Coronary artery (tissue), 2 donors: ENCODE results near the gene RAPGEF2.

Experiments used
- DNase-seq: peaks from one replicate; pipeline ENCODE4 v3.0.0-alpha.2; 2017; ENCODE audit warnings: low spot score
- H3K27ac ChIP-seq, 2 donors: fragments of 200-600 bp; sonication (generic); one replicate each; pipeline ENCODE4 v1.5.1; 2016 to 2019
- H3K4me3 ChIP-seq: fragments of 200-600 bp; sonication (generic); 2 replicates; pipeline ENCODE4 v1.5.1; 2016; ENCODE audit warnings: mild to moderate bottlenecking, moderate library complexity
- TF ChIP-seq, protein P1 (sequence below): fragments of 200-600 bp; sonication (generic); IDR thresholded peaks from one replicate; pipeline ENCODE4 v1.5.1; 2019; ENCODE audit warnings: antibody characterized with exemption

Gene RAPGEF2

DNA sequence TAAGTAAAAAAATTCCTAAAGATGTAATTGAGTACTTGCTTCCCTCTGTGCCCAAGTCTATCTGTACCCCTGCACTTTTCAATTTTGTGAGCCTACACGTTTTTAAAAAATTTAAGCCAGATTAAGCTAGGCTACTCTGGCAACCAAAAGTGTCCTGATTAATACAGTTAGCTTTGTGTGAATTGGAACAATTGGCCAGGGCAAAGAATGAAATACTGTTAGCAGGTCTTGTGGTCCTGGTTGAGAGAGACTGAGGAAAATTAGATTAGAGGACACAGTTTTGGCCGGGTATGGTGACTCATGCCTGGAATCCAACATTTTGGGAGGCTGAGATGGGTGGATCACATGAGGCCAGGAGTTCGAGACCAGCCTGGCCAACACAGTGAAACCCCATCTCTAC, 293.3 kb downstream of the RAPGEF2 start:
- DNase-seq, result no peak
- TF ChIP-seq, protein P1, sequence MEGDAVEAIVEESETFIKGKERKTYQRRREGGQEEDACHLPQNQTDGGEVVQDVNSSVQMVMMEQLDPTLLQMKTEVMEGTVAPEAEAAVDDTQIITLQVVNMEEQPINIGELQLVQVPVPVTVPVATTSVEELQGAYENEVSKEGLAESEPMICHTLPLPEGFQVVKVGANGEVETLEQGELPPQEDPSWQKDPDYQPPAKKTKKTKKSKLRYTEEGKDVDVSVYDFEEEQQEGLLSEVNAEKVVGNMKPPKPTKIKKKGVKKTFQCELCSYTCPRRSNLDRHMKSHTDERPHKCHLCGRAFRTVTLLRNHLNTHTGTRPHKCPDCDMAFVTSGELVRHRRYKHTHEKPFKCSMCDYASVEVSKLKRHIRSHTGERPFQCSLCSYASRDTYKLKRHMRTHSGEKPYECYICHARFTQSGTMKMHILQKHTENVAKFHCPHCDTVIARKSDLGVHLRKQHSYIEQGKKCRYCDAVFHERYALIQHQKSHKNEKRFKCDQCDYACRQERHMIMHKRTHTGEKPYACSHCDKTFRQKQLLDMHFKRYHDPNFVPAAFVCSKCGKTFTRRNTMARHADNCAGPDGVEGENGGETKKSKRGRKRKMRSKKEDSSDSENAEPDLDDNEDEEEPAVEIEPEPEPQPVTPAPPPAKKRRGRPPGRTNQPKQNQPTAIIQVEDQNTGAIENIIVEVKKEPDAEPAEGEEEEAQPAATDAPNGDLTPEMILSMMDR, result no peak
- peak overlapping the region in 1 of 2 donors; percentile 76 for H3K27ac ChIP-seq
- H3K4me3 ChIP-seq, result no peak overlapping the region

DNA sequence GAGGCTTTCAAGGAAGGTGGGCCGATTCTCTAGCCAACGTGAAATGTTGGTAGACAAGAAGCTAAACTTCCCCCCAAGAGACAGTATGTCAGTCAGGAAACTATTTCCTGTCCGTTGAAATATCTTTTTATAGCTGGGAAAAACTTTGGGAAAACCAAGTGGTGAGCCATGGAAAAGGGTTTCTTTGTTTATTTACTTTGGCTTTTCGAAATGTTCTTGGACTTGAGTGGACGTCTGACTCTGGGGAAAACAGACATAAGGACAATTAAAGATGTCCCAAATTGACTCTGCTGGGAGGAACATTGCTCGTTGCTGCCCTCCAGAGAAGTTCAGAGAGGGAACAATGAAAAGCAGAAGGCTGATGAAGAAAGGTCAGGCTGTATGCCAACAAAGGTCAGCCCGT, 295.4 kb downstream of the RAPGEF2 start:
- TF ChIP-seq, protein P1, result no peak
- peak overlapping the region; percentile 71 to 75 for H3K27ac ChIP-seq
- DNase-seq, result no peak
- H3K4me3 ChIP-seq, result no peak overlapping the region

DNA sequence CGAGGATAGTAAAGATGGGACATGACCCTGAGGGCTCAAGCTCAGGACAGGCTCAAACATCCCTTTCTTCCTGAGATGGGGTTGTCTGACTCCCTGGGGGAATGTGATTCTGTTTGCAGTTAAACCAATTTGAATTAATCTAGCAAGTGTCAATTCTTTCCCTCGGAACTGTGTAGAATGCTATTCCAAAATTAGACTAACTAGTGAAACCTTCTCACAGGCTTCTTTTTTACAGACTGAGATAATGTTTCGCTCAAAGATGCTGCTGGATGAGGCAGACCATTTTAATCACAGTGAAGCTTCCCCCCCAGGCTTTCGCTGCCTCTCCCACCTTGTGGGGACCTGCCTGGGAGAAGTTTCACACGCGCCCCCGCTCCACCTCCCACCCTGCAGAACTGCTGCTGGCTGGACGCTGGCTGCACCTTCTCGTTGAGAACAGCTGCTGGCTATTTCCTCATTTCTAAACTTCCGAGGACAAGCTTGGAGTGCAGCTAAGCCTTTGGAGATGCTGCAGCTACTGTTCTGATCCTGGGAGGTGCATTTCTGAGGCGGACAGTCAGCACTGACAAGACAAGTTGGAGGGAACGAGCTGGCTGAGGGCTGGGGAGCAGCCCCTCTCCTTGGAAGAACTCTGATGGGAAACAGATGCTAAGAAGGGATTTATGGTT, 297.8 kb downstream of the RAPGEF2 start:
- TF ChIP-seq, protein P1, result no peak
- DNase-seq, result no peak
- peak overlapping the region; percentile 55 for H3K4me3 ChIP-seq
- H3K27ac ChIP-seq, result peak overlapping the region in 1 of 2 donors; percentile 53

DNA sequence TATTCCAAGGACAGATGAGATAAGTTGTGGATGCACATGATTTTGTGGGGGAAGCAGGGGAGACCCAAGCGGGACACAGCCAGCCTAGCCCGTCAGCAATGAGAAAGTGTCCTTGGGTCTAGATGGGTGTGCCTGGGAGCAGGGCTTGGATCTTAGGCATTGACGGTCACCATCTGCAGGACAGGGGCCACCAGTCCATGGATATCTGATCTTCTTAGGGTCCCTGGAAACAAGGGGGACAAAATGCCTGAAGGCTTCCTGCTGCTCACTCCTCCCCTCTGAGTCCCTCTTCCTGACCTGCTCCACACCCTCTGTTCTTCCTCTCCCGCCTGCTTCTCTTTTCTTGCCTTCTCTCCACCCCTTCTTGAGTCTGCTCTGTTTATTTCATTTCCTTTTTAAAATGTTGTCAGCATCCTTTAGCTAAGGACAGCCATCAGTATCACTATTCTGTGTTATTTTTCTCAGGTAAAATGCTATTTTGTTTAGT, 298.4 kb downstream of the RAPGEF2 start:
- TF ChIP-seq, protein P1, result no peak
- peak overlapping the region; percentile 55 for H3K4me3 ChIP-seq
- peak overlapping the region in 1 of 2 donors; percentile 53 for H3K27ac ChIP-seq
- no peak for DNase-seq

DNA sequence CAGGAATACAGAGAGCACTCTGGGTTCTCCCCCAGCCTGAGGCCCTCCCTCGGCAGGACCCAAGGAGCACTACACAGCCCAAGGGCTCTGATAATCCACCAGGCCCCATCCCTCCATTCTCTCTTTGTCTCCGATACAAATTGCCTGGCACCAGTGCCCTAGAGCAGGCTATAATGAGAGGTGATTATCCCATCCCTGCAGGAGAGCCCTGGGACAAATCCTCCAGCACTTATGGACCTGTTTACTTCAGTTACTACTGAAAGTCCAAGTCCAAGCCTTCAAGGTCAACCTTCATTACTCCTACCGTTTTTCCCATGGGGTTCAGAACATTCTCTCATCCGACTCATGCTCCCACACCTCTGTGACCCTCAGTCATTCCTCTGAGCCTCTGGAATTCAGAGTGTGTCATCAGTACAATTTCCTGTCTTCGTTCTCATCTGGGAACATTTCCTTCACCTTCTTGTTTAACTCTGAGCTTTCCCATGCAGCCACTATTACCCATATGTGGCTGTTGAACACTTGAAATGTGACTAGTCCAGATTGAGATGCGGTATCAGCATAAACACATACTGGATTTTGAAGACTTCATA, 299.0 kb downstream of the RAPGEF2 start:
- DNase-seq, result no peak
- peak overlapping the region in 1 of 2 donors; percentile 6 for H3K27ac ChIP-seq
- H3K4me3 ChIP-seq, result no peak overlapping the region
- TF ChIP-seq, protein P1, result no peak
